Esophagus muscularis mucosa (tissue), 4 donors: ENCODE data around the gene LTBP1. TPM values are rescaled to one million over a fixed set of nuclear protein-coding genes. Genes with fewer than 3 reads are reported as not detected.

Experiments
- DNase-seq: peaks from one replicate; pipeline ENCODE4 v3.0.0-alpha.2; 2017; ENCODE audit errors: extremely low spot score
- H3K27ac ChIP-seq, 4 donors: fragments of 200-600 bp; sonication (generic); replicated peaks in 1 of 4; 1 replicate in 3 of 4; 2 replicates in 1 of 4; pipeline ENCODE4 v1.5.1; 2016 to 2019; ENCODE audit warnings: mild to moderate bottlenecking in 1 of 4
- H3K27me3 ChIP-seq, 4 donors: fragments of 200-600 bp; sonication (generic); one replicate each; pipeline versions ENCODE4 v1.5.1 to v1.6.0; 2016 to 2019
- H3K36me3 ChIP-seq, 4 donors: fragments of 200-600 bp; sonication (generic); one replicate each; pipeline ENCODE4 v1.5.1; 2016 to 2019
- H3K4me1 ChIP-seq, 4 donors: fragments of 200-600 bp; sonication (generic); one replicate each; pipeline ENCODE4 v1.5.1; 2016 to 2019
- H3K4me3 ChIP-seq, 4 donors: fragments of 200-600 bp; sonication (generic); 1 replicate in 2 of 4; 2 replicates in 2 of 4; pipeline ENCODE4 v1.5.1; 2016 to 2019; ENCODE audit warnings: mild to moderate bottlenecking in 4 of 4, moderate library complexity in 1 of 4
- H3K9me3 ChIP-seq, 4 donors: fragments of 200-600 bp; sonication (generic); 1 replicate in 3 of 4; 2 replicates in 1 of 4; pipeline ENCODE4 v1.5.1; 2016 to 2019
- EP300 ChIP-seq: sonication (generic); formaldehyde crosslinking; IDR thresholded peaks from one replicate; pipeline ENCODE4 v1.6.1; 2017; ENCODE audit warnings: antibody characterized with exemption
- POLR2A ChIP-seq: fragments of 450-650 bp; IDR thresholded peaks from one replicate; pipeline ENCODE4 v1.6.1; 2017; ENCODE audit warnings: antibody characterized with exemption, moderate library complexity, mild to moderate bottlenecking, low read depth
- POLR2AphosphoS5 ChIP-seq, 2 donors: sonication (generic); formaldehyde crosslinking; IDR thresholded peaks; one replicate each; pipeline ENCODE4 v1.6.1; 2017; ENCODE audit warnings: antibody characterized with exemption in 2 of 2
- WGBS: methylation state at CpG from one replicate; pipeline ENCODE4 v1.1.5; 2018; 5-methylcytosine and 5-hydroxymethylcytosine counted together
- intact Hi-C: fragments of 100-400 bp; cut with DNase I; formaldehyde crosslinking; loops from one replicate; pipeline ENCODE4 v1.15.1; 2023
- total RNA-seq, 4 donors: library from RNA; depleted of rRNA; stranded (reverse); fragments of >200 nt; gene quantifications; one replicate each; pipeline versions ENCODE4 v1.1.0 to v1.2.1, GENCODE V29; 2016
- TF ChIP-seq, protein P1 (sequence below), 3 experiments: fragments of 200-600 bp in 2 of 3; fragments of 450-650 bp in 1 of 3; sonication (generic) in 2 of 3; IDR thresholded peaks; one replicate each; pipeline ENCODE4 v1.5.1; 2017 to 2019; ENCODE audit warnings: antibody characterized with exemption in 3 of 3, mild to moderate bottlenecking in 2 of 3, moderate library complexity in 1 of 3

LTBP1 gene
- total RNA-seq, 4 donors from 2014 or later: 254 to 465 (median 368) TPM

DNA sequence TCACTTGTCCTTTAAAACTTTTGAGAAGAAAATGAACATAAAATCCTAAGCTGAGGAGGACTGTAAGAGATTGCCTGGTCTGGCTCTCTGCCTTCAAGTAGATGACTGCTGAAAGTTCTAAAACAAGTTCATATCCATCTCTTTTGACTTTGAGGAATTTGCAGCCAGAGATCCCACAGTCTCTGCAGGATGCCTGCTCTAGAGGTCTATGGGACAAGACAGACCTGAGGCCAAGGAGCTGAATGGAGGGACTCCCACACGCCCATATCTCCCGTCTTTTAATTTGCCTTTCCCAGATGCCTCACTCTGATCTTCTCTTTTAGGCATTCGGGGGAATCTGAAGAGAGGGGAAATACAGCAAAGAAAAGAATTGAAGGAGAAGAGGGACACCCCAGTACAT is 273.8 kb downstream of the LTBP1 start:
- Histone ChIP-seq H3K4me3 (no peak overlapping the region), H3K27me3 (no peaks in the 10 kb centered on the region), H3K36me3 (peaks cover 0 to 41% (median 10%) of the 10 kb centered on the region in 4 donors), H3K9me3 (no peaks in the 10 kb centered on the region), H3K27ac (peak overlapping the region in 3 of 4 donors; percentile 28 to 37 (median 32)), H3K4me1 (peaks cover 27 to 47% (median 34%) of the 10 kb centered on the region in 4 donors)
- intact Hi-C loops: loop anchor here (5.0 kb wide), 1 partner anchor 42 kb away; no protein-coding TSS in a partner anchor
- no peak for DNase-seq
- 82% methylated on average over 3 of the region's 3 CpGs for WGBS
- no peak for TF ChIP-seq EP300
- TF ChIP-seq POLR2A: no peak

DNA sequence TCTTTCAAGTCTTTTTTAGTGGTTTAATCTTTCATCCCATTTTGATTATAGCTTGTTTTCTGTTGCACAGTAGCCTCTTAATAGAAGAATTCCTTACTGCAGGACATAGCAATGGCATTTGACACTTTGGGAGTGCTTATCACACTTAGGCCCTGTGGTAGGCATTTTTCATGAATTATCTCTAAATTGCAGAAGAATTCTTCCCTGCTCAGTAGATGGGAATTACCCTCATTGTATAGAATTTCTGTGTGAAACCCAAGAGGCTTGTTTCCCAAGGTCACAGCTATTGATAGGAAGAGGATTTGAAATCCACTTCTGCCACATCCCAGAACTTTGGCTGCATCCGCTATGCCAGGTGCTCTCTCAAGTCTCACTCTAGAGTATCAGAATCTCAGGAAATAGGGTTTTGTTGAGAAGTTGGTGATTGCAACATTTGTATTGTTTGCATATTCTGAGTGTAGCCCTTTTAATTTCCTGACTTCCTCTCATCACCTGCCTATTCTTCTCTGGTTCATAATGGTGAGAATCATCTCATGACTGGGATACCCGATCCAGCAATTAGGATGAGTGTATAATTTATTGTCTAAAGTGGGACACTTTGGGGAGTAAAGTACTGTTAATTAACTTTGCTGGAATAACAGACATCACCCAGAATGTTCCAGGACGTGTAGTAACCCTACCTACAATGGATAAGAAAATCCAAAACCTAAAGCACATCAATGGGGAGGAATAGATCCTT is 274.5 kb downstream of the LTBP1 start:
- H3K27me3 ChIP-seq: no peaks in the 10 kb centered on the region
- no peak for DNase-seq
- H3K36me3 ChIP-seq: peaks cover 0 to 41% (median 10%) of the 10 kb centered on the region in 4 donors
- no peak overlapping the region for H3K4me3 ChIP-seq
- WGBS: 88% methylated on average over 3 of the region's 3 CpGs
- intact Hi-C loops: loop anchor here (5.0 kb wide), 1 partner anchor 41 kb away; no protein-coding TSS in a partner anchor
- peaks cover 21 to 40% (median 28%) of the 10 kb centered on the region in 4 donors for H3K4me1 ChIP-seq
- H3K9me3 ChIP-seq: no peaks in the 10 kb centered on the region
- H3K27ac ChIP-seq: peak overlapping the region in 3 of 4 donors; percentile 28 to 37 (median 32)
- TF ChIP-seq POLR2A (no peak), POLR2AphosphoS5 (IDR thresholded peaks at IDR 0.05) (no peak), EP300 (no peak)
- TF ChIP-seq, protein P1, sequence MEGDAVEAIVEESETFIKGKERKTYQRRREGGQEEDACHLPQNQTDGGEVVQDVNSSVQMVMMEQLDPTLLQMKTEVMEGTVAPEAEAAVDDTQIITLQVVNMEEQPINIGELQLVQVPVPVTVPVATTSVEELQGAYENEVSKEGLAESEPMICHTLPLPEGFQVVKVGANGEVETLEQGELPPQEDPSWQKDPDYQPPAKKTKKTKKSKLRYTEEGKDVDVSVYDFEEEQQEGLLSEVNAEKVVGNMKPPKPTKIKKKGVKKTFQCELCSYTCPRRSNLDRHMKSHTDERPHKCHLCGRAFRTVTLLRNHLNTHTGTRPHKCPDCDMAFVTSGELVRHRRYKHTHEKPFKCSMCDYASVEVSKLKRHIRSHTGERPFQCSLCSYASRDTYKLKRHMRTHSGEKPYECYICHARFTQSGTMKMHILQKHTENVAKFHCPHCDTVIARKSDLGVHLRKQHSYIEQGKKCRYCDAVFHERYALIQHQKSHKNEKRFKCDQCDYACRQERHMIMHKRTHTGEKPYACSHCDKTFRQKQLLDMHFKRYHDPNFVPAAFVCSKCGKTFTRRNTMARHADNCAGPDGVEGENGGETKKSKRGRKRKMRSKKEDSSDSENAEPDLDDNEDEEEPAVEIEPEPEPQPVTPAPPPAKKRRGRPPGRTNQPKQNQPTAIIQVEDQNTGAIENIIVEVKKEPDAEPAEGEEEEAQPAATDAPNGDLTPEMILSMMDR (IDR thresholded peaks at IDR 0.05): no peak

DNA sequence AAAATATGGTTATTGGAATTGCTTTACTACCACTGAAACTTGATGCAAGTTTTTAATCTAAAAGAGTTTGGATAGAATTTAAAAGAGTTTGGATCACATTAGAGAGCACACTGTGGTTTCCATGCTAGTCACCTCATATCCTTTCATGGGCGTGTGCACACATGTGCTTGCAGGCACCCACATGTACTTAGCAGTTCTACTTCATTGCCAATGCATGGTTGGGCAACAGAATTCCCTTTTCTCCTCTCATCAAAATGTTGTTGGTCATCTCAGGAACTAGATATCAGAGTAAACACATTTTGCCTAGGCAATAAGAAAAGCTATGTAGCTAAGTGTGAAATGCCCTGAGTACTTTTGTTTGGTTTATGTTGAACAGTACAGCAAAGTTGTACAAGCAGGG is 275.6 kb downstream of the LTBP1 start:
- Histone ChIP-seq H3K4me1 (peaks cover 10 to 30% (median 17%) of the 10 kb centered on the region in 4 donors), H3K4me3 (no peak overlapping the region), H3K27me3 (no peaks in the 10 kb centered on the region), H3K9me3 (no peaks in the 10 kb centered on the region), H3K36me3 (peaks cover 0 to 41% (median 10%) of the 10 kb centered on the region in 4 donors), H3K27ac (no peak overlapping the region)
- intact Hi-C loops: loop anchor here (5.0 kb wide), 1 partner anchor 40 kb away; no protein-coding TSS in a partner anchor
- WGBS: 87% methylated on average over 1 of the region's 1 CpG
- TF ChIP-seq POLR2AphosphoS5 (IDR thresholded peaks at IDR 0.05) (no peak), EP300 (no peak), POLR2A (no peak)
- TF ChIP-seq, protein P1 (IDR thresholded peaks at IDR 0.05): no peak
- DNase-seq: no peak

DNA sequence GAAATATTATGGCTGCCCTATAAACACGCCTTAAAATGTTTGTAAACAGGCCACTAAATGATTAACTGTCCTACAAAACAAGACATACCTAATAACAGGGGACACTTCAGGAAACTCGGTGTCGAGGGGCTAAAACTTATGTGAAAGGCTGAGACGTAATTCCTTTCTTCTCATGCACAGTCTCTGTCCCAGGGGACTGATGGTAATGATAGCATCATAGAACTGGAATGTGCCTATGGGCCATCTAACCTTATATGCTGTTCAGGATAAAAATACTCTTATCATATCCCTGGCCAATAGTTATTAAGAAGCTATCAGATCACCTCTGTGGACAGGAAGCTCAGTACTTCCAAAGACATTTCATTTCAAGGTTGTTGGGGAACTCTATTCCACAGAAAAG is 277.1 kb downstream of the LTBP1 start:
- H3K9me3 ChIP-seq: no peaks in the 10 kb centered on the region
- TF ChIP-seq, protein P1 (IDR thresholded peaks at IDR 0.05): no peak
- TF ChIP-seq POLR2A (no peak), POLR2AphosphoS5 (IDR thresholded peaks at IDR 0.05) (no peak), EP300 (no peak)
- H3K36me3 ChIP-seq: peaks cover 0 to 37% (median 10%) of the 10 kb centered on the region in 4 donors
- 86% methylated on average over 4 of the region's 4 CpGs for WGBS
- DNase-seq: no peak
- no peaks in the 10 kb centered on the region for H3K27me3 ChIP-seq
- H3K4me3 ChIP-seq: no peak overlapping the region
- intact Hi-C loops: loop anchor here (5.0 kb wide), 1 partner anchor 38 kb away; no protein-coding TSS in a partner anchor
- no peak overlapping the region for H3K27ac ChIP-seq
- peaks cover 7 to 23% (median 13%) of the 10 kb centered on the region in 4 donors for H3K4me1 ChIP-seq

DNA sequence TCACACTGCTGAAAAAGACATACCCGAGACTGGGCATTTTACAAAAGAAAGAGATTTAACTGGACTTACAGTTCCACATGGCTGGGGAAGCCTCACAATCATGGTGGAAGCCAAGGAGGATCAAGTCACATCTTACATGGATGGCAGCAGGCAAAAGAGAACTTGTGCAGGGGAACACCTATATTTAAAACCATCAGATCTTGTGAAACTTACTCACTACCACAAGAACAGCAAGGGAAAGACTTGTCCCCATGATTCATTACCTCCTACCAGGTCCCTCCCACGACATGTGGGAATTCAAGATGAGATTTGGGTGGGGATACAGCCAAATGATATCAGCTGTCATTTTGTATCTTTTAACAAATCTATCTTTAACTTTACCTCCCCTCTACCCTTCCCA is 278.6 kb downstream of the LTBP1 start:
- H3K4me3 ChIP-seq: no peak overlapping the region
- no peaks in the 10 kb centered on the region for H3K9me3 ChIP-seq
- H3K27me3 ChIP-seq: no peaks in the 10 kb centered on the region
- H3K27ac ChIP-seq: no peak overlapping the region
- H3K36me3 ChIP-seq: peaks cover 0 to 34% (median 10%) of the 10 kb centered on the region in 4 donors
- peaks cover 3 to 22% (median 17%) of the 10 kb centered on the region in 4 donors for H3K4me1 ChIP-seq
- intact Hi-C loops: no loop called here
- 94% methylated on average over 2 of the region's 2 CpGs for WGBS
- no peak for DNase-seq
- TF ChIP-seq EP300 (no peak), POLR2AphosphoS5 (IDR thresholded peaks at IDR 0.05) (no peak), POLR2A (no peak)
- TF ChIP-seq, protein P1 (IDR thresholded peaks at IDR 0.05): no peak
